Mammary epithelial cell (primary cell): ENCODE measurements around the gene VIM.

Experiments
- EZH2 ChIP-seq: IDR thresholded peaks from 2 replicates; pipeline ENCODE4 v1.6.1; 2012; ENCODE audit warnings: low read length, inconsistent platforms, borderline replicate concordance
- TF ChIP-seq, protein P1 (sequence below), 2 donors: IDR thresholded peaks in 1 of 2; conservative IDR thresholded peaks in 1 of 2; 2 replicates each; pipeline ENCODE4 v1.5.1; 2011 to 2012; ENCODE audit warnings: inconsistent platforms in 2 of 2, low read length in 2 of 2, mild to moderate bottlenecking in 2 of 2, control low read depth in 1 of 2, low read depth in 1 of 2; ENCODE audit not compliant: insufficient read depth in 1 of 2; ENCODE audit errors: extremely low read depth in 1 of 2

DNA sequence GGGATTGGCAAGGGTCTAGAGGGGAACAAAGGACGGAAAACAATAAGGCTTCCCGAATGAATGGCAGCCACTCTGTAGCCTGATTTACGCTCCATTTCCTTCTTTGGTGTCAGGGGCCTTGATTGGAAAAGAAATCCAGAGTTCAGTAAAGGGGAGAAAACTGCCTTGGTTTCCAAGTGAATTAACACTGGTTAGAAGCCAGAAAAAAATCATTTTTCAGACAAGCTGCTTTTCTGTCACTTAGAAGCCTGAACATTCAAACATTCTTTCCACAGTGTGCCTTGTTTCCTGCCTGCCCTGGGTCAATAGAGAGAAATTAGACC lies 26.3 kb upstream of the VIM start:
- TF ChIP-seq, protein P1, sequence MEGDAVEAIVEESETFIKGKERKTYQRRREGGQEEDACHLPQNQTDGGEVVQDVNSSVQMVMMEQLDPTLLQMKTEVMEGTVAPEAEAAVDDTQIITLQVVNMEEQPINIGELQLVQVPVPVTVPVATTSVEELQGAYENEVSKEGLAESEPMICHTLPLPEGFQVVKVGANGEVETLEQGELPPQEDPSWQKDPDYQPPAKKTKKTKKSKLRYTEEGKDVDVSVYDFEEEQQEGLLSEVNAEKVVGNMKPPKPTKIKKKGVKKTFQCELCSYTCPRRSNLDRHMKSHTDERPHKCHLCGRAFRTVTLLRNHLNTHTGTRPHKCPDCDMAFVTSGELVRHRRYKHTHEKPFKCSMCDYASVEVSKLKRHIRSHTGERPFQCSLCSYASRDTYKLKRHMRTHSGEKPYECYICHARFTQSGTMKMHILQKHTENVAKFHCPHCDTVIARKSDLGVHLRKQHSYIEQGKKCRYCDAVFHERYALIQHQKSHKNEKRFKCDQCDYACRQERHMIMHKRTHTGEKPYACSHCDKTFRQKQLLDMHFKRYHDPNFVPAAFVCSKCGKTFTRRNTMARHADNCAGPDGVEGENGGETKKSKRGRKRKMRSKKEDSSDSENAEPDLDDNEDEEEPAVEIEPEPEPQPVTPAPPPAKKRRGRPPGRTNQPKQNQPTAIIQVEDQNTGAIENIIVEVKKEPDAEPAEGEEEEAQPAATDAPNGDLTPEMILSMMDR (conservative IDR thresholded peaks at IDR 0.05 in 1 of 2, IDR thresholded peaks at IDR 0.05 in 1 of 2; ENCODE audit: extremely low read depth in 1 of 2, insufficient read depth in 1 of 2, low read depth in 1 of 2, low read length in 2 of 2), result no peak
- TF ChIP-seq EZH2, result no peak
